Peyer's patch (tissue), 4 donors: ENCODE results near the gene CLEC4C.

Experiments
- POLR2A ChIP-seq, 2 donors: fragments of 450-650 bp; IDR thresholded peaks; one replicate each; pipeline ENCODE4 v1.5.1; 2017; ENCODE audit warnings: antibody characterized with exemption in 2 of 2, mild to moderate bottlenecking in 2 of 2, moderate library complexity in 2 of 2
- TF ChIP-seq, protein P1 (sequence below), 6 experiments: fragments of 450-650 bp in 4 of 6; fragments of 200-600 bp in 2 of 6; sonication (generic) in 1 of 6; IDR thresholded peaks; one replicate each; pipeline ENCODE4 v1.5.1; 2017 to 2019; ENCODE audit warnings: antibody characterized with exemption in 6 of 6, mild to moderate bottlenecking in 3 of 6, moderate library complexity in 1 of 6

DNA sequence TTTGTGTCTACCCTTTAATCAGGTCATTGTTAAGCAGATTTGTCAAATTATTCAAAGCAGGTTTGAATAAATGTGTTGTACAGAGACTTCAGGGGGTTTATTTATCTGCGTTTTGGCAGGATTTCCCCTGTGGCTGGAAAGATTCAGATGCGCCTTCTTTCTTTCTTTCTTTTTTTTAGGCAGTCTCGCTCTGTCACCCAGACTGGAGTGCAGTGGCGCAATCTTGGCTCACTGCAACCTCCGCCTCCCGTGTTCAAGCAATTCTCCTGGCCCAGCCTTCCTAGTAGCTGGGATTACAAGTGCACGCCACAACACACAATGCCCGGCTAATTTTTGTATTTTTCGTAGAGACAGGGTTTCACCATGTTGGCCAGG, 11.6 kb upstream of the CLEC4C start:
- TF ChIP-seq, protein P1, sequence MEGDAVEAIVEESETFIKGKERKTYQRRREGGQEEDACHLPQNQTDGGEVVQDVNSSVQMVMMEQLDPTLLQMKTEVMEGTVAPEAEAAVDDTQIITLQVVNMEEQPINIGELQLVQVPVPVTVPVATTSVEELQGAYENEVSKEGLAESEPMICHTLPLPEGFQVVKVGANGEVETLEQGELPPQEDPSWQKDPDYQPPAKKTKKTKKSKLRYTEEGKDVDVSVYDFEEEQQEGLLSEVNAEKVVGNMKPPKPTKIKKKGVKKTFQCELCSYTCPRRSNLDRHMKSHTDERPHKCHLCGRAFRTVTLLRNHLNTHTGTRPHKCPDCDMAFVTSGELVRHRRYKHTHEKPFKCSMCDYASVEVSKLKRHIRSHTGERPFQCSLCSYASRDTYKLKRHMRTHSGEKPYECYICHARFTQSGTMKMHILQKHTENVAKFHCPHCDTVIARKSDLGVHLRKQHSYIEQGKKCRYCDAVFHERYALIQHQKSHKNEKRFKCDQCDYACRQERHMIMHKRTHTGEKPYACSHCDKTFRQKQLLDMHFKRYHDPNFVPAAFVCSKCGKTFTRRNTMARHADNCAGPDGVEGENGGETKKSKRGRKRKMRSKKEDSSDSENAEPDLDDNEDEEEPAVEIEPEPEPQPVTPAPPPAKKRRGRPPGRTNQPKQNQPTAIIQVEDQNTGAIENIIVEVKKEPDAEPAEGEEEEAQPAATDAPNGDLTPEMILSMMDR (IDR thresholded peaks at IDR 0.05) = no peak
- no peak for TF ChIP-seq POLR2A (IDR thresholded peaks at IDR 0.05)
